Thoracic aorta (tissue), 2 donors: ENCODE measurements around the gene PCGF3. TPM values are rescaled to one million over a fixed set of nuclear protein-coding genes. Genes with fewer than 3 reads are reported as not detected.

Experiments
- ATAC-seq: fragments of 150-250 bp; one replicate; pipeline ENCODE4 v1.8.0; 2017; ENCODE audit warnings: low read depth; ENCODE audit not compliant: insufficient number of reproducible peaks, low FRiP score
- DNase-seq: peaks from one replicate; pipeline ENCODE4 v3.0.0-alpha.2; 2020; ENCODE audit warnings: low spot score
- H3K27ac ChIP-seq, 2 donors: fragments of 200-600 bp; sonication (generic); 1 replicate in 1 of 2; 2 replicates in 1 of 2; pipeline ENCODE4 v1.5.1; 2016; ENCODE audit warnings: mild to moderate bottlenecking in 2 of 2, moderate library complexity in 2 of 2
- H3K27me3 ChIP-seq: fragments of 200-600 bp; sonication (generic); replicated peaks from 2 replicates; pipeline ENCODE4 v1.6.0; 2016; ENCODE audit warnings: mild to moderate bottlenecking; ENCODE audit not compliant: insufficient read depth
- H3K36me3 ChIP-seq: fragments of 200-600 bp; sonication (generic); one replicate; pipeline ENCODE4 v1.5.1; 2016
- H3K4me1 ChIP-seq, 2 donors: fragments of 200-600 bp; sonication (generic); 1 replicate in 1 of 2; 2 replicates in 1 of 2; pipeline versions ENCODE4 v1.5.1 to v1.6.0; 2016; ENCODE audit warnings: low read depth in 2 of 2, mild to moderate bottlenecking in 1 of 2; ENCODE audit not compliant: control insufficient read depth in 1 of 2
- H3K4me3 ChIP-seq: fragments of 200-600 bp; sonication (generic); 2 replicates; pipeline ENCODE4 v1.5.1; 2016; ENCODE audit warnings: mild to moderate bottlenecking
- H3K9me3 ChIP-seq: fragments of 200-600 bp; sonication (generic); 2 replicates; pipeline ENCODE4 v1.5.1; 2016
- CTCF ChIP-seq: fragments of 200-600 bp; sonication (generic); IDR thresholded peaks from one replicate; pipeline ENCODE4 v1.5.1; 2019; ENCODE audit warnings: antibody characterized with exemption
- total RNA-seq, 2 donors: library from RNA; depleted of rRNA; stranded (reverse); fragments of >200 nt; gene quantifications; one replicate each; pipeline versions ENCODE4 v1.1.0 to v1.2.3, GENCODE V29; 2016

Gene PCGF3
- total RNA-seq, 2 donors from 2014 or later: 50.4 to 83.2 TPM

GRCh38 chr4:710916-711315 is 5.3 kb downstream of the PCGF3 start:
- Histone ChIP-seq H3K9me3 (no peaks in the 10 kb centered on the region), H3K4me1 (peaks cover 21 to 31% of the 10 kb centered on the region in 2 donors), H3K4me3 (no peak overlapping the region), H3K27ac (no peak overlapping the region), H3K36me3 (peaks cover 7% of the 10 kb centered on the region), H3K27me3 (no peaks in the 10 kb centered on the region)
- ATAC-seq: no peak
- no peak for TF ChIP-seq CTCF
- DNase-seq: no peak

GRCh38 chr4:712093-712492 is 6.5 kb downstream of the PCGF3 start:
- no peaks in the 10 kb centered on the region for H3K9me3 ChIP-seq
- H3K27me3 ChIP-seq: no peaks in the 10 kb centered on the region
- TF ChIP-seq CTCF: no peak
- no peak overlapping the region for H3K4me3 ChIP-seq
- H3K36me3 ChIP-seq: peaks cover 7% of the 10 kb centered on the region
- H3K27ac ChIP-seq: no peak overlapping the region
- no peak for DNase-seq
- no peak for ATAC-seq
- H3K4me1 ChIP-seq: peaks cover 16 to 23% of the 10 kb centered on the region in 2 donors

DNA sequence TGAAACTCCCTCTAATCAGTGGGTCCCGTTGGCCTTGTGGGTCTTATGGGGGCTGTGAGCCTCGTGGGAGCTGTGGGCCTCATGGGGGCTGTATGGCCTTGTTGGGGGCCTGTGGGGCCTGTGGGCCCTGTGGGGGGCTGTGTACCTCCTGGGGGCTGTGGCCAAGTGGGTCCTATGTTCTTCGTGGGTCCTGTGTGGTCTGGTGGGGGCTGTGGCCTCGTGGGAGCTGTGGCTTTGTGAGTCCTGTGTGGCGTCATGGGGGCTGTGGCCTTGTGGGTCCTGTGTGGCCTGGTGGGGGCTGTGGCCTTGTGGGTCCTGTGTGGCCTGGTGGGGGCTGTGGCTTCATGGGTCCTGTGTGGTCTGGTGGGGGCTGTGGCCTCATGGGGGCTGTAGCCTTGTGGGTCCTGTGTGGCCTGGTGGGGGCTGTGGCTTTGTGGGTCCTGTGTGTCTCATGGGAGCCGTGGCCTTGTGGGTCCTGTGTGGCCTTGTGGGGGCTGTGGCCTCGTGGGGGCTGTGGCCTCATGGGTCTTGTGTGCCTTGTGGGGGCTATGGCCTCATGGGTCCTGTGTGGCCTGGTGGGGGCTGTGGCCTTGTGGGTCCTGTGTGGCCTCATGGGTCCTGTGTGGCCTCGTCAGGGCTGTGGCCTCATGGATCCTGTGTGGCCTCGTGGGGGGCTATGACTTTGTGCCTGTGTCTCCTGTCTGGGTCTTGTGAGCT is 7.4 kb downstream of the PCGF3 start:
- no peak for DNase-seq
- Histone ChIP-seq H3K36me3 (peaks cover 7% of the 10 kb centered on the region), H3K4me1 (peaks cover 6 to 13% of the 10 kb centered on the region in 2 donors), H3K4me3 (no peak overlapping the region), H3K27ac (no peak overlapping the region), H3K9me3 (no peaks in the 10 kb centered on the region), H3K27me3 (no peaks in the 10 kb centered on the region)
- no peak for TF ChIP-seq CTCF
- ATAC-seq: no peak

- peaks cover 0 to 3% of the 10 kb centered on the region in 2 donors for H3K4me1 ChIP-seq
- DNase-seq (no peak), ATAC-seq (no peak)
- no peaks in the 10 kb centered on the region for H3K27me3 ChIP-seq
- peaks cover 7% of the 10 kb centered on the region for H3K36me3 ChIP-seq
- no peak overlapping the region for H3K27ac ChIP-seq
- no peak overlapping the region for H3K4me3 ChIP-seq
- TF ChIP-seq CTCF: no peak
- H3K9me3 ChIP-seq: no peaks in the 10 kb centered on the region
Observed at GRCh38 chr4:714087-714486, 8.5 kb downstream of the PCGF3 start.

DNA sequence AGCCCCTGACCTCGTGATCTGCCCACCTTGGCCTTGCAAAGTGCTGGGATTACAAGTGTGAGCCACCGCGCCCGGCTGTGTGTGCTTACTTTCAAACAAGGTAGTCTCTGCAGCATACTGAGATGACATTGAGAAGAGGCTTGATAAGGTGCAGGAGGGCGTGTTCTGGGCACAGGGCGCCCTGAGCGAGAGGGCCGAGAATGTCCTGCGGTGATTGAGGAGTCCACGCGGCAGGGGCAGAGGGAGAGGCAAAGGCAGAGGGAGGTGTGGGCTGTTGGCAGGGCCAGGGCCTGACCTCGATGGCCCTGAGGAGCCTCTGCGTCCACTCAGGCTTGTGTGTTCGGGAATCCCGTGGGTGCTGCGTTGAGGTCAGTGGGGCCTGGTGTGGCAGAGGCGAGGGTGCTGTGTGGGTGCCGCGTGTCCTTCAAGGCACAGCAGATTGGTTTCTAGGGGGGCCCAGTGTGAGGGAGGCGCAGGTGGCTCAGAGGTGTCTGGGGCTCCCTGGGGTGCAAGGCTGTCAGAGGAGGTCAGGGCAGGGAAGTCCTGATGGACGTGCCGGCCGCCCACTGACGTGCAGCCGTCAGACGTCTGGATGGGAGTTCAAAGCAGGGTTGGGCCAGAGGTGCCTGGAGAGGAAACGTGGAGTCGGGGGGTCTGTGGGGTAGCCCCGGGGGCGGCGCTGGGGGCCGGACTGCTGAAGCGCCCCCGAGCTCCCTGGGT is 12.1 kb downstream of the PCGF3 start:
- no peaks in the 10 kb centered on the region for H3K9me3 ChIP-seq
- H3K4me3 ChIP-seq: no peak overlapping the region
- no peaks in the 10 kb centered on the region for H3K27me3 ChIP-seq
- DNase-seq: no peak
- no peak for TF ChIP-seq CTCF
- H3K27ac ChIP-seq: no peak overlapping the region
- no peak for ATAC-seq
- H3K4me1 ChIP-seq: no peaks in the 10 kb centered on the region
- peaks cover 8% of the 10 kb centered on the region for H3K36me3 ChIP-seq
